NOMO-1 treated with dmso at 0.1 percent for 144 hours (cell line): Measurements from ENCODE around the gene SSNA1.

Experiments used
- DNase-seq: peaks from one replicate; lab custom pipeline; 2025; ENCODE audit not compliant: unreplicated experiment; lab: John Stamatoyannopoulos, UW

Gene SSNA1

GRCh38 chr9:137188490-137189296, at the start of gene SSNA1, which contains the start of gene ANAPC2:
TSS of gene SSNA1 (plus strand) at chr9:137188676. CDS start at chr9:137188727, 51 bp downstream.
TSS of gene ANAPC2 (minus strand) at chr9:137188560. CDS start at chr9:137188532, 28 bp downstream.
- DNase-seq, result peak; percentile 93

DNA sequence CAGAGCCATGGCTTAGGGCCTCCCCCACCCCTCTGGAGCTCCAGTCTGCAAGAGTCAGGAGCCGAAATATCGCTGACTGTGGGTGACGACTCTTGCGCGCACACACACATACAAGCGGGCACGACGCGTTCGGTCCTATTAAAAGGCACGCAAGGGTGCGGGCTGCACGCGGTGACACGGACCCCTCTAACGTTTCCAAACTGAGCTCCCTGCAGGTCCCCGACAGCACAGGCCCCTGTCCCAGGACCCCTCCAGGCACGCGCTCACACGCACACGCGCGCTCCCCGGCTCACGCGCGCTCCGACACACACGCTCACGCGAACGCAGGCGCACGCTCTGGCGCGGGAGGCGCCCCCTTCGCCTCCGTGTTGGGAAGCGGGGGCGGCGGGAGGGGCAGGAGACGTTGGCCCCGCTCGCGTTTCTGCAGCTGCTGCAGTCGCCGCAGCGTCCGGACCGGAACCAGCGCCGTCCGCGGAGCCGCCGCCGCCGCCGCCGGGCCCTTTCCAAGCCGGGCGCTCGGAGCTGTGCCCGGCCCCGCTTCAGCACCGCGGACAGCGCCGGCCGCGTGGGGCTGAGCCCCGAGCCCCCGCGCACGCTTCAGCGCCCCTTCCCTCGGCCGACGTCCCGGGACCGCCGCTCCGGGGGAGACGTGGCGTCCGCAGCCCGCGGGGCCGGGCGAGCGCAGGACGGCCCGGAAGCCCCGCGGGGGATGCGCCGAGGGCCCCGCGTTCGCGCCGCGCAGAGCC, 49.6 kb upstream of the SSNA1 start, which contains the start of gene GRIN1:
Gene GRIN1, plus strand, starts transcription at position 433 of the 746 bp plus-strand sequence. CDS start 333 bp downstream, outside the sequence.
- no peak for DNase-seq

DNA sequence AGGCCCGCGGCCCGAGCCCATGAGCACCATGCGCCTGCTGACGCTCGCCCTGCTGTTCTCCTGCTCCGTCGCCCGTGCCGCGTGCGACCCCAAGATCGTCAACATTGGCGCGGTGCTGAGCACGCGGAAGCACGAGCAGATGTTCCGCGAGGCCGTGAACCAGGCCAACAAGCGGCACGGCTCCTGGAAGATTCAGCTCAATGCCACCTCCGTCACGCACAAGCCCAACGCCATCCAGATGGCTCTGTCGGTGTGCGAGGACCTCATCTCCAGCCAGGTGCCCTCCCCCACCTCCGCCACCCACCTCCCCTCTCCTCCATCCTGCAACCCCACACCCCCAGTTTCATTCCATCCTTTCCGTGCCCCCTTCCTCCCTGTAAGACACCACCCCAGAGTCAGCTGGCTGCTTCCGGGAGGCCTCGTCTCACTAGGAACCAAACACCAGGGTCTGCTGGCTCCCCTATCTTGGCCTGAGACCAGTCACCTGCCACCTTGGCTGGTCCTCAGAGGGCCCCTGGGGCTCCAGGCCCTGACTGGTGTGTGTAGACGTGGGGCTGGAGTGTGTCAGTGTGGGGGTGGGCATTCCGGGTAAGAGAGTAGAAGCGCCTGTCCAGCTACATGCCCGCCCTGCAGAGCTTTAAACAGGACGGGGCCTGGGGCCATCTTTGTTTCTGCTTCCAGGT, 48.9 kb upstream of the SSNA1 start:
- DNase-seq, result no peak

DNA sequence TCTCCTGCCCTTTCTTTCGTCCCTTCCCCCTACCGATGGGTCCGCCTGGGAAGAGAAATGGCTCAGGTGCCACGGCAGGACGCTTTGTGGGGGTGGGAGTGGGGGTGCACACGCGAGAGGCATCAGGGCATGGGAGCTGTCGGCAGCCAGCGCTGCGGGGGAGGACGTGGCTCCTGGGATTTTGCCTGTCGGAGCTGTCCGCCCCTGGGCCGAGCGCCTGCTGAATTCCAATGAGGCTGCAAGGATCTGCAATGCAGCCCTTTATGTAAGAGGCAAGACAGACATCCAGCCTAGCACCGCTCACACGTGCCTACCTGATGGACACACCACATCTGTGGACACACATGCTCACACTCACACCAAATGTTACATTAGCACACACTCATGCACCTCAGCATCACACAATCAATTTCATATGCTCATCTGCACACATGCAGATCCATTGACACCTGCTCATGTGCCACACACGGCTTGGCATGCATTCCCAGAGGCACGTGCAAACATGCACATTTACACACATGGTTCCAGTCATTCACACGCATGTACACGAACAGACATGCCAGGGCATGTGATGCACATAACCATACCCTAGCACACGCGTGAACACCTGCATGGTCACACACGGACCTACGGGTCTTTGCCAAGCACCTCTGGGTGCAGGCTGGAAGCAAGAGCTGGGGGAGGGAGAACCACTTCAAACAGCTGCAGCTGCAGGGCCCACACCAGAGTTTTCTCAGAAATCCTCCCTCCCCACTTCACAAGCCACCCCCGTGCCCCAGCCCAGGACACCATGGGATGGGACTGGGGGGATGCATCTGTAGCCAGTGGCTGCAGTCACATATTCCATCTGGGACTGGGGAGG, 48.1 kb upstream of the SSNA1 start:
- no peak for DNase-seq

DNA sequence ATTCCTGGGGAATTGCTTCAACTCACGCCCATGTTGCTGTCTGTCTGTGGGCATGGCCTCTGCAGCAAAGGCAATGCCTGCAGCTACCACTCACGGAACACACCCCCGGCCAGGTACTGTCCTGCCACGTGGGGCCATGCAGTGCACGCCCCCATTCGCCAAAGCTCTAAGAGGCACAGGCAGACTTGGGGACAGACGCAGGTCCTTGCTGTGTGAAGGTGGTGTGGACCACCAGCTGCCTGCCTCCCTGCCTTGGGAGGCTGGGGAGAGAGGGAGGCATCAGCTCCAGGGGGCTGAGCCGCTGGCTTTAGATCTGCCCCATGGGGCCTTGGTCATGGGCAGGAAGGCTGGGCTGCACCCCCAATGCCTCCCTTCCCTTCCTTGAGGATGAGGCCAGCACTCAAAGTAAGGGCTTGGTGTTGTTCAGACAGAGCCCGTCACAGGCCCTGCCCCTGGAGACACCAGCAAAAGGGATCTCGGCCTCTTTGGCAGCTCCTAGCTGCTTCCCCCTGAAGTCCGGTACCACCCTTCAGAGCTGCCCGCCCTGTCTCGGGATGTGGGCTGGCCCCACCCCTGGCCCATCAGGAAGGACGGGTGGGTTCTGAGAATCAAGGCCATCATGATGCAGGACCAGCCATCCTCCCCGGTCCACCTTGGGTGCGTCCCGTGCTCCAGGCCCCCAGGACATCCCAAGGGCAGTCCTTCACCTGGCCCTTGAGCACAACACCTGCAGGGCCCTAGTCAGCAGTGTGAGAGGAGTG, 47.2 kb upstream of the SSNA1 start:
- DNase-seq, result no peak

- DNase-seq, result no peak
Observed at GRCh38 chr9:137141976-137142936, 46.2 kb upstream of the SSNA1 start.

DNA sequence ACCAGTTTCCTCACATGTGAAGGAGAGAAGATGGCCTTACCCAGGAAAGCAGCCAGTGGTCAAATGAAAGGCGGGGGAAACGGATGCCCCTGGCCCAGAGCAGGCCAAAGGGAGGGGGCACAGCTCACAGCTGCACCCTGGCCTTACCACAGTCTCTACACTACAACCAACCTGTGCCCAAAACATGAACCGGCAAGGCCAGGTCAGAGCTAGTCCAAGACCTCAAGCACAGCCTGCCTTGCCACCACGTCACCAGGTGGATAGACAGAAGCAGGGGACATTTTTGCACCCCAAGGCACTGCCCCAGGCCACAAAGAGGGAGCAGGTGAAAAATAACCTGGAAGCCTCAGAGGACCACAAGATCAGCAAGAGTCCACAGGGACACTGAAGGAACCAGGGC, 45.0 kb upstream of the SSNA1 start:
- no peak for DNase-seq

DNA sequence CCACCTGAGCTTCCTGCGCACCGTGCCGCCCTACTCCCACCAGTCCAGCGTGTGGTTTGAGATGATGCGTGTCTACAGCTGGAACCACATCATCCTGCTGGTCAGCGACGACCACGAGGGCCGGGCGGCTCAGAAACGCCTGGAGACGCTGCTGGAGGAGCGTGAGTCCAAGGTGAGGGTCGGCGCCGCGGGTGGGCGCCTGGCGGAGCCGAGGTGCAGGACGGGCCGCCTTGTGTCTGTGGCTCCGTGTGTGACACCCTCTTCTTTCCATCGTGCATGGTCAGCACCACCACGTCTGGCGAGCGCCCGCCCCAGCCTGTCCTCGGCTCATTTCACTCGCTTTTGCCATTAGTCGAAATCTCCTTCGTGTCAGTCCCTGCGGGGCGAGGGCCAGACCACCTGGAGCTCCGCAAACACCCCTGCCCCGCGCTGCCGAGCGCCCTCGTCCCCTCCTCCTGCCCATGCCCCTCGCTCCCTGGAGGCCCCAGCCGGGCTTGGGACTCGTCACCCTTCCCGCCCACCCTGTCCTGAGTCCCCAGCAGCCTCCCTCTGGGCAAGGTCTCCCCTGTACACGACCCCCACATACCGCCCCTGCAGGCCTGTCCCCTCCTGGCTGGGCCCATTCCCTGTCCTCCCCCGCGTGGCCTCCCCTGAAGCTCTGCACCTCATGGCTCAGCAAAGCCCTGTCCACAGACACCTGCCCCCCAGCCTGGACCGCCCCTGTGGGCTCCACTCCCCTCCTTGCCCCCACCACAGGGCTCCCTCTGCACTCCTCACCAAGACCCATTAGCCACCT, 42.5 kb upstream of the SSNA1 start:
- DNase-seq, result no peak

DNA sequence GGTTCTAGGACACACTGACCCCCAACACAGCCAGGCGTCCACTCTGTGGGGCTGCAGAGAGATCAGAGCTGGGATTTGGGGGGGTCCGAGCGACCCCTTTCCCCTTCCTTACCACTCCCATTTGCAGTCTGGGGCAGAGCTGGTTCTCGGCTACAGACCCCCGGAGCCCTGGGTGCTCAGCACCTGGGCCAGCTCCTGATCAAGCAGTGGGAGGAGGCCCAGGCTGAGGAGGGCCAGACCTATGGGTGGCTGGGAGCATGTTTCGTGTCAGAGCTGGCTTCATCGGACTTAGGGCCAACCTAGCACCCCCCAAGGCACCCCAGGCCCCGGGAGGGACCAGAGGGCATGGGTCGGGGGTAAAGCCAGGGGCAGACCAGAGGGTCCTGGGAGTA, 42.0 kb upstream of the SSNA1 start:
- DNase-seq, result no peak

DNA sequence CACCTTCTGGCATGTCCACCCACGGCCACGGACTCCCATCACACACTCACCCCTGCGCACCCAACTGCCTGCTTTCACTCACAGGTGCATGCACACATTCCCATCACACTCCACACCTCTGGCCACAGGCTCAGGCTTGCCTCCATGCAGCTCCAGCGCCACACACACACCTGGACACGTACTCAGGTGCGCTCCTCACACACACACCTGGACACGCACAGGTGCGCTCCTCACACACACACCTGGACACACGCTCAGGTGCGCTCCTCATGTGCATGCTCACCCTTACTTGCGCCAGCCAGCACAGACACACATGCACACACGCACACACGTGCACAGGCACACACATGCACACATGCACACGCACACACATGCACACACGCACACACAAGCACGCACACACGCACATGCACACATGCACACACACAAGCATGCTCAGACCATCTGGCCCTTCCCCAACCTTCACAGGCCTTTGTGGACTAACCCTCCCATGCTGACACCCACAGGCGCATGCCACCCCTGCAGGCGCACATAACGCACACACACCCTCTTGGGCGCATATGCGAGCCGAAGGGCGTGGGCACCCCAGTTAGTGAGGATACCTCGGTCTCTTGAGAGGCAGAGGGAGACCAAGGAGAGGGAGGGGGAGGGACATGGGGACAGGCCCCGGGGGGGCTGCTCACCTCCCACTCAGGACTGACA, 41.2 kb upstream of the SSNA1 start:
- DNase-seq, result no peak

DNA sequence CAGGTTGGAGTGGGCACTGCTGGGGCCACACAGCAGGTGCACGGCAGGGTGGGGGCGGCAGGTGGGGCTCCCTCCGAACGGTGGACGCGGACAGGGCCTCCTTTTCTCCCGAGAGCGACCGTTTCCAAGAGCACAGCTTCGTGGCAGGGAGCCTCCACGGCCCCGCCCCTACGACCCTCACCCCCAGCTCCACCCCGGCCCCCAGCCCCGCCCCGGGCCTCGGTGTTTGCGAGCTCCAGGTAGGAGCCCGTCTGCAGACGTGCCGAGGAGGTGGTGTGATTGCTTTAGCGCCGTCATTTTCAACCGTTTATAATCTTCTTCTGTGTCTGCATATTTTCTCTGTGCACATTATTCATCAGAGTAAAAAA, 40.7 kb upstream of the SSNA1 start:
- DNase-seq, result no peak

DNA sequence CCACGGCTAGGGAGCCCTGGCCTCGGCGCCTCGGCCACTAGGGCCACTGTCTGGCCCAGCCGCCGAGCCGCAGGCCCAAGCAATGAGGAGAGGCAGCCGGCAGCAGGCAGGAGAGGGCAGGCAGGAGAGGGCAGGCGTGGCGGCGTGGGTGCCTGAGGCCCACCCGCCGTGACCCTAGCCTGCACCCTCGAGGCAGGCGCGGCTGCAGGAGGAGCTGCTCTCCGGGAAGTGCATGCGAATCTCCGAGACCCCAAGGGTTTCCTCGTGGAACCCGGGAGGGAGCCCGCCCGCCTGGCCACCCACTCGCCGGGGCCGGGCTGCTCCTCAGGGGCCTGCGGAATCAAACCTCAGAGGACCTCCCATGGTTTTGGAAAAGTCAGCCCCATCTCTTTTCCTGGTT, 40.2 kb upstream of the SSNA1 start:
- no peak for DNase-seq

DNA sequence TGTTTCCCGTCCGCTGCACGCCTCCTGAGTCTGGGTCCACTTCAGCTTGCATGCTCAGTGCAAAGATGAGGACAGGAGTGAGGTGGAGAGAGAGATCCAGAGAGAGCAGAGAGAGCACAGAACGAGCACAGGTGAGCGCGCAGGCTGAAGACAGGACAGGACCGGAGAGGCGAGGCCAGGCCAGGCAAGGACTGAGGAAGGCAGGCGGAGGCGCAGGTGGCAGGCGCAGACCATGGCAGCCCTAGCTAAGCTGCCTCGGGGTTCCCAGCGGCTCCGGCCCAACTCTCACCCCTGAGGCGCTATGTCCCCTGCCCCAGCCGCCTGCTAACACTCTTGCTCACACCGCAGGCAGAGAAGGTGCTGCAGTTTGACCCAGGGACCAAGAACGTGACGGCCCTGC, 39.8 kb upstream of the SSNA1 start:
- no peak for DNase-seq

DNA sequence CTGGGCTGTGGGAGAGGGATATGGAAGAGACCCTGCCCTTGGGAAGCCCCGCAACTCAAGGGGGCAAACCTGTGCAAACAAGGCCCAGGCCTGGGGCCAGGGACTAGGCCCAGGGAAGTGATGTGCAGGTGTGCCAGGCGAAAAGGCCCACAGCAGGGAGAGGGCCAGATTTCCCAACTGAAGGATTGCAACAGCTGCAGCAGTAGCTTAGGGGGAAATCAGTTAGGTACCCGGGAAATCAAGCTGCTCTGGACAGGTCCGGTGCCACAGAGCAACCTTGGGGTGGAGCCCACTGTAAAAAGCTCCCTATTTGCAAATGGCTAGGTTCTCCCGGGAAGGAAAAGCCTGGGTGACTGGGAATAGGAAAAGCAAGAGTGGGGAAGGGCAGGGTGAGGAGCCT, 39.1 kb upstream of the SSNA1 start:
- DNase-seq, result no peak

GRCh38 chr9:137149942-137150616, 38.4 kb upstream of the SSNA1 start:
- no peak for DNase-seq

DNA sequence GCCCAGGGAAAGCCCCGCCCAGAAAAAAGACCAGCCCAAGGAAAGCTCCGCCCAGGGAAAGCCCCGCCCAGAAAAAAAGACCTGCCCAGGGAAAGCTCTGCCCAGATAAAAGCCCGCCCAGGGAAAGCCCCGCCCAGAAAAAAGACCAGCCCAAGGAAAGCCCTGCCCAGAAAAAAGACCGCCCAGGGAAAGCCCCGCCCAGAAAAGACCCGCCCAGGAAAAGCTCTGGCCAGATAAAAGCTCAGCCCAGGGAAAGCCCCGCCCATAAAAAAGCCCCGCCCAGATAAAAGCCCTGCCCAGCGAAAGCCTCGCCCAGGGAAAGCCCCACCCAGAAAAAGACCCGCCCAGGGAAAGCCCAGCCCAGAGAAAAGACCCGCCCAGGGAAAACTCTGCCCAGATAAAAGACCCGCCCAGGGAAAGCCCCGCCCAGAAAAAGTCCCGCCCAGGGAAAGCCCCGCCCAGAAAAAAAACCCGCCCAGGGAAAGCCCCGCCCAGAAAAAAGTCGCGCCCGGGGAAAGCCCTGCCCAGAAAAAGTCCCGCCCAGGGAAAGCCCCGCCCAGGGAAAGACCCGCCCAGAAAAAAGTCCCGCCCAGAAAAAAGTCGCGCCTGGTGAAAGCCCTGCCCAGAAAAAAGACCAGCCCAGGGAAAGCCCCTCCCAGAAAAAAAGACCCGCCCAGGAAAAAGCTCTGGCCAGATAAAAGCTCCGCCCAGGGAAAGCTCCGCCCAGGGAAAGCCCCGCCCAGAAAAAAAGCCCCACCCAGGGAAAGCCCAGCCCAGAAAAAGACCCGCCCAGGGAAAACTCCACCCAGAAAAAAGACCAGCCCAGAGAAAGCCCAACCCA, 37.6 kb upstream of the SSNA1 start:
- no peak for DNase-seq
